Lower lobe of right lung (tissue), 2 donors: ENCODE measurements around the gene GCLM. TPM values are rescaled to one million over a fixed set of nuclear protein-coding genes. Genes with fewer than 3 reads are reported as not detected.
"Not testable (repeated sequence)": the region's sequence is repeated elsewhere in the genome, so short reads cannot be mapped to it uniquely, and the experiment has no call there.

Experiments
- ATAC-seq, 2 donors: fragments of 200-7000 bp; cut with Tn5 transposase; one replicate each; pipeline ENCODE4 v1.9.1; 2020 to 2022; ENCODE audit warnings: mild to moderate bottlenecking in 2 of 2, moderate library complexity in 2 of 2
- DNase-seq: peaks from one replicate; pipeline ENCODE4 v3.0.0-alpha.2; 2020
- H3K27ac ChIP-seq: fragments of 200-600 bp; one replicate; pipeline ENCODE4 v1.8.0; 2022
- H3K27me3 ChIP-seq: fragments of 200-600 bp; one replicate; pipeline ENCODE4 v1.8.0; 2022; ENCODE audit warnings: low read depth
- H3K36me3 ChIP-seq: fragments of 200-600 bp; one replicate; pipeline ENCODE4 v1.8.0; 2022; ENCODE audit warnings: mild to moderate bottlenecking
- H3K4me1 ChIP-seq: fragments of 200-600 bp; one replicate; pipeline ENCODE4 v1.8.0; 2022
- H3K4me3 ChIP-seq: fragments of 200-600 bp; one replicate; pipeline ENCODE4 v1.8.0; 2022; ENCODE audit warnings: mild to moderate bottlenecking
- H3K9me3 ChIP-seq: fragments of 200-600 bp; one replicate; pipeline ENCODE4 v1.8.0; 2022
- CTCF ChIP-seq: fragments of 200-600 bp; IDR thresholded peaks from one replicate; pipeline ENCODE4 v1.8.0; 2022; ENCODE audit warnings: antibody characterized with exemption, mild to moderate bottlenecking
- intact Hi-C: fragments of 100-400 bp; cut with DNase I; formaldehyde crosslinking; loops from one replicate; pipeline ENCODE4 v1.11.0; 2022
- total RNA-seq: library from RNA; stranded (reverse); fragmentation: NEBNext Ultra II Directional; extraction: Animal tissue kit (Norgen Biotek cat#: 25700); gene quantifications from one replicate; pipeline ENCODE4 v1.2.1, GENCODE V29; 2021
- donor health status: DM: no; HTN: yes; CAD: no; lungs with severe emphysema.

Gene GCLM
- total RNA-seq, 1 donor from 2014 or later = 16.7 TPM

GRCh38 chr1:93938461-93939145 lies 29.4 kb upstream of the GCLM start:
- Histone ChIP-seq H3K27me3 (no peaks in the 10 kb centered on the region), H3K36me3 (no peaks in the 10 kb centered on the region), H3K4me1 (no peaks in the 10 kb centered on the region), H3K9me3 (peaks cover 4% of the 10 kb centered on the region), H3K27ac (no peak overlapping the region), H3K4me3 (no peak overlapping the region)
- no peak for ATAC-seq
- no peak for TF ChIP-seq CTCF
- intact Hi-C loops = no loop called here
- no peak for DNase-seq

- Histone ChIP-seq H3K27me3 (no peaks in the 10 kb centered on the region), H3K36me3 (no peaks in the 10 kb centered on the region), H3K9me3 (peaks cover 4% of the 10 kb centered on the region), H3K4me1 (no peaks in the 10 kb centered on the region), H3K4me3 (no peak overlapping the region), H3K27ac (no peak overlapping the region)
- no peak for ATAC-seq
- no peak for TF ChIP-seq CTCF
- DNase-seq = no peak
- intact Hi-C loops = no loop called here
Observed at GRCh38 chr1:93937997-93938396, 28.8 kb upstream of the GCLM start.

GRCh38 chr1:93925206-93925605 lies 16.0 kb upstream of the GCLM start:
- Histone ChIP-seq H3K9me3 (no peaks in the 10 kb centered on the region), H3K27me3 (no peaks in the 10 kb centered on the region), H3K27ac (no peak overlapping the region), H3K4me3 (no peak overlapping the region), H3K36me3 (no peaks in the 10 kb centered on the region), H3K4me1 (no peaks in the 10 kb centered on the region)
- DNase-seq (no peak), ATAC-seq (no peak)
- no peak for TF ChIP-seq CTCF
- intact Hi-C loops = no loop called here

GRCh38 chr1:93919780-93920179 lies 10.6 kb upstream of the GCLM start:
- Histone ChIP-seq H3K9me3 (no peaks in the 10 kb centered on the region), H3K36me3 (no peaks in the 10 kb centered on the region), H3K4me1 (no peaks in the 10 kb centered on the region), H3K4me3 (no peak overlapping the region), H3K27me3 (no peaks in the 10 kb centered on the region), H3K27ac (no peak overlapping the region)
- DNase-seq = no peak
- intact Hi-C loops = no loop called here
- no peak for TF ChIP-seq CTCF
- ATAC-seq = no peak

- Histone ChIP-seq H3K4me3 (no peak overlapping the region), H3K36me3 (no peaks in the 10 kb centered on the region), H3K9me3 (no peaks in the 10 kb centered on the region), H3K27ac (no peak overlapping the region), H3K27me3 (no peaks in the 10 kb centered on the region), H3K4me1 (no peaks in the 10 kb centered on the region)
- ATAC-seq (no peak), DNase-seq (no peak)
- no peak for TF ChIP-seq CTCF
- intact Hi-C loops = no loop called here
Observed at GRCh38 chr1:93917302-93917701, 8.1 kb upstream of the GCLM start.

GRCh38 chr1:93910880-93911279 lies 1.6 kb upstream of the GCLM start:
- H3K36me3 ChIP-seq, DNase-seq, H3K27ac ChIP-seq, H3K27me3 ChIP-seq, H3K4me3 ChIP-seq, ATAC-seq, H3K9me3 ChIP-seq, intact Hi-C loops: not testable (repeated sequence)
- peaks cover 13% of the 10 kb centered on the region for H3K4me1 ChIP-seq
